G401 (cell line): Measurements from ENCODE around the gene ANKRD39. TPM values are rescaled to one million over a fixed set of nuclear protein-coding genes. Genes with fewer than 3 reads are reported as not detected.
"Not testable (repeated sequence)": the region's sequence is repeated elsewhere in the genome, so short reads cannot be mapped to it uniquely, and the experiment has no call there.

Experiments used
- DNase-seq: peaks from one replicate; pipeline ENCODE4 v3.0.0-alpha.2; 2015; ENCODE audit warnings: low spot score
- in situ Hi-C: cut with HindIII; loops from 2 replicates; pipeline ENCODE4 v1.10.0; 2016; ENCODE audit warnings: low sequenced_read_pairs, mixed read lengths
- total RNA-seq: library from RNA; depleted of rRNA; stranded (reverse); fragments of >200 nt; shearing (Covaris generic); gene quantifications from 2 replicates; pipeline ENCODE4 v1.2.3, GENCODE V29; 2014

The ANKRD39 gene
- total RNA-seq, 1 experiment from 2014 or later, result 28.4 TPM

DNA sequence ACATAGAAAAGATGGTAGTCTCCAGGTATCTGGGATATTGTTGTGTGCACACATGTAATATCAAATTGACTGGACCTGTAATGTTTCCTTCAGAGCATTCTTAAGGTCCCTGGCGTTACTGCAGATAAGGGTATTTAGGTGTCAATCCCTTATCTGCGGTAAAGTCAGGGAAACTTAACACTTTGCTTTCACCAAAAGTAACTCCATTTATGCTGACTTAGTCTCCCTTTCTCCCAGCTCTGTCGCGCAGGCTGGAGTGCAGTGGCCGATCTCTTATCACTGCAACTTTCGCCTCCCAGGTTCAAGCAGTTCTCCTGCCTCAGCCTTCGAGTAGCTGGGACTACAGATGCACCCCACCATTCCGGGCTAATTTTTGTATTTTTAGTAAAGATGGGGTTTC, 39.9 kb downstream of the ANKRD39 start:
- in situ Hi-C loops, result no loop called here
- no peak for DNase-seq

DNA sequence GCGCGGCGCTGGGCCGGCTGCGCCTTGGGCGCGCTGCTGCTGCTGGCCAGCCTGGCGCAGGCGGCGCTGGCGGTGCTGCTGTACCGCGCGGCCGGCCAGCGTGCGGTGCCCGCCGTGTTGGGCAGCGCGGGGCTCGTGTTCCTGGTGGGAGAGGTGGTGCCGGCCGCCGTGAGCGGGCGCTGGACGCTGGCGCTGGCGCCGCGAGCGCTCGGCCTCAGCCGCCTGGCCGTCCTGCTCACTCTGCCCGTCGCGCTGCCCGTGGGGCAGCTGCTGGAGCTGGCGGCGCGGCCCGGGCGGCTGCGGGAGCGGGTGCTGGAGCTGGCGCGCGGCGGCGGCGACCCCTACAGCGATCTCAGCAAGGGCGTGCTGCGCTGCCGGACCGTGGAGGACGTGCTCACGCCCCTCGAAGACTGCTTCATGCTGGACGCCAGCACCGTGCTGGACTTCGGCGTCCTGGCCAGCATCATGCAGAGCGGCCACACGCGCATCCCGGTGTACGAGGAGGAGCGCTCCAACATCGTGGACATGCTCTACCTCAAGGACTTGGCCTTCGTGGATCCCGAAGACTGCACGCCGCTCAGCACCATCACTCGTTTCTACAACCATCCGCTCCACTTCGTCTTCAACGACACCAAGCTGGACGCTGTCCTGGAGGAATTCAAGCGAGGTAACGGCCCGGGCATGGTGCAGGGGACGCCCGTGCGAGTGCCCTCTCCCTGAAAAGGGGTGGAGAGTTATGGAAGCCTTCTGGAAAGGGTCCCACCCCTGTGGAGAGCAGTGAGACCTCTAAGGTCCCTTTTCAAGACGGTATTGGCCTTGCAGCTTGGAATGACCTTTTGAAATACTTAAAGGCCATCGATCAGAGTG, 40.7 kb downstream of the ANKRD39 start:
- DNase-seq, result peak; percentile 38
- in situ Hi-C loops, result no loop called here

GRCh38 chr2:96816127-96816835, 41.5 kb downstream of the ANKRD39 start, which contains the start of gene CNNM3:
CNNM3 (plus strand) TSS chr2:96816268; CDS start chr2:96816278, 10 bp downstream.
- DNase-seq, result peak; percentile 93
- in situ Hi-C loops, result no loop called here

GRCh38 chr2:96815326-96816126, 42.3 kb downstream of the ANKRD39 start:
- in situ Hi-C loops, result no loop called here
- DNase-seq, result peak; percentile 68

GRCh38 chr2:96813656-96814055, 44.2 kb downstream of the ANKRD39 start:
- no peak for DNase-seq
- in situ Hi-C loops, result no loop called here

DNA sequence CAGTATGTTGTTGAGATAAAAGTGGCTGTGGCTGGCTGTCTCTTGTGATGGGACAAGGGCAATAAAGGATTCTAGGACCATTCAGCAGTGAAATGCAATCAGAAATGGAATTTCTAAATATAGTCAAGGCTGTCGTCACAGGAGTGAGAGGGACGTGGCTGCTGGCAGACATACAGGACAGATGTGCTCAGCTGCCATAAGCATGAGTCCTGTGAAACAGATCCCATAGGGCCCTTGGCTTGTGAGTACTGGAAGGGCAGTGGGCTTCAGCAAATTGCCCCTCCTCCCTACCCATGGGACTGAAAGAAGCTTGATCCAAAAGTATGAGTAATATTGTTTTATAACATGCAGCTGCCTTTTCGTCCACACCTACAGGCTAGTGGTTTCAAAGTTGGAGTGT, 45.9 kb downstream of the ANKRD39 start:
- DNase-seq, result no peak
- in situ Hi-C loops, result no loop called here

DNA sequence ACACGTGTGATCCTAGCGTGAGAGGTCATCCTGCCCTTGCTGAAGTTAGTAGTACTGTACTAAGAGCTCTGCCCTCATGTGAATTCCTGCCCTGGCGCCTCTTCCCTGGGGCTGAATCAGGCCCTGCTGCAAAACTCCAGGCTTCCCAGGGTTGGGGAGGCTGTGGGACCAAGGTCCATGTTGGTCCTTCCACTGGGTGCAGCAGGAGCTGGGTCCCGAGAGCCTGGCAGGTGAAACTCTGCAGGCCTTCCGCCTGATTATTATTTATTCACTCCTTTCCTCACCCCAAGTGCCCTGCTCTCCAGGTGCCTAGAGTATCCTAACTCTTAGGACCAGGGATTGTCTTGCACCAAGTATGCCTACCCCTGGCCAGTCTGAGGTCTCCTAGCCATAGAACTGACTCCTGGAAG, 47.0 kb downstream of the ANKRD39 start:
- in situ Hi-C loops, result no loop called here

DNA sequence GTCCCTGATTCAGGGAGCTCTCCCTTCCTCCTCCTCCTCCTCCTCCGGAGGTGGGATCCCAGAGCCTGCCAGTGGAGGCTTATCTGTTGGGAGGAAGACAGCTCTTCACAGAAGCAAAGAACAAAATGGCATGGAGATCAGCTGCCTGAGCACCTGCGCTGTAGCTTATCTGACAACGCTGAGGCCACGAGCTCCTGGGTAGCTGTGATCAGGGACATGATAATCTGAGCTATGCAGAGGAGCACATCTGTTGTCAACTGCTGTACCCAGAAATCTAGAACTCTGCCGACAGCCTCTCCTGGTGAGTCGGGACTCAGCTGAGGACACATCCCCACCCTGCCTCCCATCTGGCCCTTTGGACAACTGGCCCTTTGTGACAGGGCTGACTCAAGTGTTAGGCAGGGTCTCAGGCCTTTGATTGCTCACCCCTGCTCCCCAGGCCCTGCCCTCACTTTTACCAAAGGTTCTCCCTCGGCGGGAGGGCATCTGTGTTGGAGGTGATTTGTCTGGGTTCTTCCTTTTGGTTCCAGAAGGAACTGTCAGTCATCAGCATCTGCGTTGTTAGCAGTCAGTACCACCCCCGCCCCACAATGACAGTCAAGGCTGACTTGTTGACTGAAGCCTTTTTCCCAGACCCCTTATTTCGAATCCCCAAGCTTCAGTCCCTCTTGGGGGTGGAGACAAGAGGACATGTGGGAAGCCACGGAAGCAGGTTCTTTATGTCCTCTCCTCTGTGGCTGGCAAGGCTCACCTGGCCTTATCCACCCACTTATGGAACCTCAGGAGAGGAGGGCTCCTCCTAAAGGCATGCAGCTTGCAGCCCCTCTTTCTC, 47.6 kb downstream of the ANKRD39 start:
- no peak for DNase-seq
- in situ Hi-C loops, result no loop called here

More for the DNA sequence above, 47.0 kb downstream of the ANKRD39 start:
- no peak for DNase-seq

GRCh38 chr2:96809216-96809882, 48.5 kb downstream of the ANKRD39 start:
- DNase-seq, result no peak
- in situ Hi-C loops, result no loop called here

- DNase-seq, result peak; percentile 54
- in situ Hi-C loops, result no loop called here
Observed at GRCh38 chr2:96808176-96808837, 49.5 kb downstream of the ANKRD39 start.

DNA sequence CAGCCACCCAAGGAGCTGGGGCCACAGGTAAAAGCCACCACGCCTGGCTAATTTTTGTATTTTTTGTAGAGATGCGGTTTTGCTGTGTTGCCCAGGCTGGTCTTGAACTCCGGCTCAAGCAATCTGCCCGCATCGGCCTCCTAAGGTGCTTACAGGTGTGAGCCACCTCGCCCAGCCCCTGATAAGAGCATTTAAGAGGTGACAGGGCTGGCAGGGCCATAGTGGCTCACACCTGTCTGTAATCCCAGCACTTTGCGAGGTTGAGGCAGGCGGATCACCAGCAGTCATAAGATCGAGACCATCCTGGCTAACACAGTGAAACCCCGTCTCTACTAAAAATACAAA, 50.7 kb downstream of the ANKRD39 start:
- in situ Hi-C loops, result no loop called here
- no peak for DNase-seq

DNA sequence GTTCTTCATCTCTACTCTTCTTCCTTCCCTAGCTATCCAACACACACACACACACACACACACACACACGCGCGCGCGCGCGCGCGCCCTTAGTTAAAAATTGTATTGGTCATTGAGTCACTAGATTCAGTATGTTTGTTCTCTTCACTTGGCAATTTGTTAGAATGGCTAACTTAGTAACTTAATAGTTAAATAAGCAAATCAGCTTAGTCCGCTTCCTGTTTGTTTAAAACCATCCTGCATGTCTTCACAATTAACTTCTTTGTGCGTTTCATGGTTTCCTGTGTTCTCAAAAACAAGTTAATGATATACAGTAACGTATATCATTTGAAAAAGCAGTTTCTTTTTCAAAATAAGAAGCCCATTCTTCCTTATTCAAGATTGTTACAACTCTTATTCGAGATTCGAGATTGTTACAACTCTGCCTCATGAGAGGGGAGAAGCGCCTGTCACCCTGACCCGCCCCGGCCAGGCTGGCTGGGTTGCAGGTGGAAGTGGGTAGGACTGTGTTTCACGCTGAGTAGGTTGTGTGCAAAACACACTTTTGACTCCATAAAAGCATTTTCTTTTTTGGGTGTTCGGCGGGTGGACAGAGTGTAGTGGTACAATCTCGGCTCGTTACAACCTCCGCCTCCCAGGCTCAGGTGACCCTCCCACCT, 51.2 kb downstream of the ANKRD39 start:
- DNase-seq, result no peak
- in situ Hi-C loops, result no loop called here

- DNase-seq, in situ Hi-C loops: not testable (repeated sequence)
Observed at GRCh38 chr2:96805946-96806345, 51.9 kb downstream of the ANKRD39 start.

DNA sequence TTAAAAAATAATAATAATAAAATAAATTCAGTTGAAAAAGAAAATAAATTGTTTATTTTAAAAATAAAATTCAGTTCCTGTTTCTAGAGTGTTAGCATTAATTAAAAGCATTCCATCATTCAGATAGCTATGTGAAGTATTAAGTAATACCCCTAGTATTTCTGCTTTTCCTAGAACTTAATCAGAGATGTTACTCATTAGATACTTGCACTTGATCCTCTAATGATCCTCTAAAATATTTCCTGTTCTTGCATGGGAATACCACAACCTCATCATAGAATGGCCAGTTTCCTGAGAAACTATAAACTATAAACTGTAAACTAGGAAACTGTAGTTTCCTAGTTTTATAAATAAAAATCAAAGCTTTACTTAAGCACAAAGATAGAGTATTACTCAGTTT, 52.8 kb downstream of the ANKRD39 start:
- DNase-seq, result no peak
- in situ Hi-C loops, result no loop called here

GRCh38 chr2:96802721-96803120, 55.1 kb downstream of the ANKRD39 start:
- DNase-seq, result no peak
- in situ Hi-C loops, result no loop called here

- no peak for DNase-seq
- in situ Hi-C loops, result no loop called here
Observed at GRCh38 chr2:96801786-96802595, 55.8 kb downstream of the ANKRD39 start.
